ENCODE data around the gene MICU1. TPM values are rescaled to one million over a fixed set of nuclear protein-coding genes. Genes with fewer than 3 reads are reported as not detected.

Gene MICU1
- total RNA-seq, 4 donors from 2014 or later: 24.4 to 195 (median 66.9) TPM

DNA sequence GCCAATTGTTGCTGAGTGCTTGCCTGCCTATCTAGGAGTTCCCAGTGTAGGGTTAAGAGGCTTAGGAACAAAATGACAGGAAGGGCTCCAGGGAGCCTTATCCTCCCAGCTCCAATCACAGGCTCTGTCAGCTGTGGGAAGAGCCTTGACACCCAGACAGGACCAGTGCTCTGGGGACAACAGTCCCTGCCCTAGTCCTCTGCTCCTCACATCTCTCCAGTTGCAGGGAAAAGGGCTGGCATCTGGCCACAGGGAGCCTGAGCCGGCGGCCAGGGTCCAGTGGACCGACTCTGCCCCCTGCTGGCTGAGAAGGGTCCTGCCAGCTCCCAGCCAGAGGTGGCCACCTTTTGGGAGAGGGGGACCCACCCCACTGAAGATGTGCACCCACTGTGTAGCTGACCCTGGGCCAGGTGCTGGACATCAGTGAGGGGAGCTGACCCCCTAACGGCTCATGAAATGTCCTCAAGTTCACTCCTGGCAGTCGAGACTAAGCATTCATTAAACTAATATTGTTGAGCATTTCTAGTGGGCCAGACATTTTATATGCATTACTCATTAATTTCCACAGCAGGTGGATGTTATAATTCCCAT is 288.7 kb downstream of the MICU1 start:
- peak; percentile 87 to 90 for DNase-seq
- H3K4me1 ChIP-seq: peaks cover 7 to 19% of the 10 kb centered on the region in 2 donors
- H3K27ac ChIP-seq: peak overlapping the region; percentile 75 to 87
- intact Hi-C loops (cut with DNase I; ENCODE audit: low total_unique reads): loop anchor here (5.0 to 10.0 kb wide), 3 partner anchors 62 to 382 kb away; partner anchors contain the start of gene DDIT4
- no peaks in the 10 kb centered on the region for H3K27me3 ChIP-seq
- H3K4me3 ChIP-seq: no peak overlapping the region
- TF ChIP-seq, protein P1, sequence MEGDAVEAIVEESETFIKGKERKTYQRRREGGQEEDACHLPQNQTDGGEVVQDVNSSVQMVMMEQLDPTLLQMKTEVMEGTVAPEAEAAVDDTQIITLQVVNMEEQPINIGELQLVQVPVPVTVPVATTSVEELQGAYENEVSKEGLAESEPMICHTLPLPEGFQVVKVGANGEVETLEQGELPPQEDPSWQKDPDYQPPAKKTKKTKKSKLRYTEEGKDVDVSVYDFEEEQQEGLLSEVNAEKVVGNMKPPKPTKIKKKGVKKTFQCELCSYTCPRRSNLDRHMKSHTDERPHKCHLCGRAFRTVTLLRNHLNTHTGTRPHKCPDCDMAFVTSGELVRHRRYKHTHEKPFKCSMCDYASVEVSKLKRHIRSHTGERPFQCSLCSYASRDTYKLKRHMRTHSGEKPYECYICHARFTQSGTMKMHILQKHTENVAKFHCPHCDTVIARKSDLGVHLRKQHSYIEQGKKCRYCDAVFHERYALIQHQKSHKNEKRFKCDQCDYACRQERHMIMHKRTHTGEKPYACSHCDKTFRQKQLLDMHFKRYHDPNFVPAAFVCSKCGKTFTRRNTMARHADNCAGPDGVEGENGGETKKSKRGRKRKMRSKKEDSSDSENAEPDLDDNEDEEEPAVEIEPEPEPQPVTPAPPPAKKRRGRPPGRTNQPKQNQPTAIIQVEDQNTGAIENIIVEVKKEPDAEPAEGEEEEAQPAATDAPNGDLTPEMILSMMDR (IDR thresholded peaks at IDR 0.05): peak; percentile 92 to 96 (median 95)
- peak in 1 of 2 donors; percentile 8 for TF ChIP-seq POLR2A (IDR thresholded peaks at IDR 0.05)
- H3K36me3 ChIP-seq: no peaks in the 10 kb centered on the region
- no peaks in the 10 kb centered on the region for H3K9me3 ChIP-seq

DNA sequence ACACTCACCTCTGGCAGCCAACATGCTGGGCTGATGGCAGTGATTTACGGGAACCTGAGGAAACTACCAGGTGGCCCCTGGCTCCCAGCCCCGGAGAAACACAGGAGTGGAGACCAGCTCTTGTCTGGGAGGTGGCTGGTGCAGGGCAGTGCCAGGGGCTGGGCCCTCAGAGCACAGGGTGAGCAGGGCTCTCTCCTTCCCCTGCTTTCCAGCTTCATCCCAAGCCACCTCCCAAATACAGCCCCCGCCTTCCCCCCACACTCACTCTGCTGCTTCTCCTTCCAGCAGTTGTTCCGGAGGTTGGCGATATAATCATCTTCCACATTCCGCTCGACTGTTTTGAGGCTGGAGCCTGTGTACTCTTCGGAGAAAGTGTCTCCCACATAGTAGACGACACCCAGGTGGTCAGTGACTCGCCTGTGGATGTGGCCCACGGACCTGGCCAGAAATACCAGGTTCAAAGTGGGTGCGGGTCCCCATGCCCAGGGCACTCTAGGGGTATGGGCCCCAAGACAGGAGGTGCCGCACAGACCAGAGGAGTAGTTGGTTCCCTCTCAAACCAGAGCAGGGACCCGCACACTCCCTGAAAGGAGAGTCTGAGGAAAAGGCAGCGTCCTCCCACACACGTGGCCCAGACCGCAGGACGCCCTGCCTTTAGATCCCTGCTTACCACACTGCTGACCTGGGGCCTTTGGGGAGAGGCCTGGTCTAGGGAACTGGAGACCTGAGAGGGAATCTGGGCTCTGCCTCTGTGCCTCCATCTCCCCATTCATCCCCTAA is 289.4 kb downstream of the MICU1 start:
- H3K4me3 ChIP-seq: no peak overlapping the region

DNA sequence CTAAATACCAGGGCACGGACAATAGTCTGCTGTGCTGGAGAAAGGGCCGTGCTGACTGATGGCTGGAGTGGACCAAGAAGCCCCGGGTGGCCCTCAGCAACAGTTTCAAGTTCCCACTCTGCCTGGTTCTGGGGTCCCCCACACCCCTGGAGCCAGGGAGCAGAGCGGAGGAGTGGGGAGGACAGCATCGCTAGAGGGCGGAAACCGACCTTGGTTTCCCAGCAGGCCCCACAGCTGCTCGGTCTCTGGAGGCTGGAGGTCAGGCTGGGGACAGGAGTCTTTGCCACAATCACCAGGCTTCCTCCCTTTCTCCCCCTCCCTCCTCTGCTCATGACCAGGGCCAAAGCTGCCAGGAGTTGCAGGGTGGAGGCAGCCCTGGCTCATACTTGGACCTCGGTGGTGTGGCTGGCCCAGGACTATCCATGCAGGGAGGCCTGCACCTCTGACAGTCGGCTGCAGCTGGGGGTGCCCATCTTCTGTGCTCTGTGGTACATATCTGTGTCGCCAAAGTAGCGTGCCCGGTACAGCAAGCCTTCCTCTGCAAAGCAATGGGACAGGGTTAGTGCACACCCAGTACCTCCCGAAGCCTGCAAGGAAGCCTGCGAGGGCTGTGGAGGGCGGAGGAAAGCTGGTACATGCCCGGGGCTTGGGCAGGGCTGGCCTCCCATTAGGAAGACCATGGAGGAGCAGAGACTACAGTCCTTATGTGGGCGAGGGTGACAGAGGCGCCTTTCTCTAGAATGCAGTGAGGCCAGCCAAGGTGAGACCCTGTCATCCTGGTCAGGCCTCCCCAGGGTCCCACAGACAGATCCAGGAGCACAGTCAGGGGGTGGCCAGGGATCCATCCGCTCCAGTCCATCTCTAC is 290.3 kb downstream of the MICU1 start:
- peak; percentile 67 for DNase-seq
- no peaks in the 10 kb centered on the region for H3K9me3 ChIP-seq
- peak overlapping the region; percentile 75 to 87 for H3K27ac ChIP-seq
- H3K4me1 ChIP-seq: peaks cover 12 to 26% of the 10 kb centered on the region in 2 donors
- H3K36me3 ChIP-seq: no peaks in the 10 kb centered on the region
- H3K27me3 ChIP-seq: no peaks in the 10 kb centered on the region
- intact Hi-C loops (cut with DNase I; ENCODE audit: low total_unique reads): loop anchor here (5.0 to 10.0 kb wide), 3 partner anchors 61 to 381 kb away; partner anchors contain the start of gene DDIT4
- no peak overlapping the region for H3K4me3 ChIP-seq
- no peak for TF ChIP-seq POLR2A (IDR thresholded peaks at IDR 0.05)
- TF ChIP-seq, protein P1 (IDR thresholded peaks at IDR 0.05): no peak

More for the DNA sequence above, 289.4 kb downstream of the MICU1 start:
- Histone ChIP-seq H3K36me3 (no peaks in the 10 kb centered on the region), H3K27me3 (no peaks in the 10 kb centered on the region), H3K27ac (peak overlapping the region; percentile 75 to 87), H3K9me3 (no peaks in the 10 kb centered on the region), H3K4me1 (peaks cover 12 to 26% of the 10 kb centered on the region in 2 donors)
- TF ChIP-seq, protein P1 (IDR thresholded peaks at IDR 0.05): no peak
- peak in 1 of 2 donors; percentile 5 for TF ChIP-seq POLR2A (IDR thresholded peaks at IDR 0.05)
- intact Hi-C loops (cut with DNase I; ENCODE audit: low total_unique reads): loop anchor here (5.0 to 10.0 kb wide), 3 partner anchors 62 to 382 kb away; partner anchors contain the start of gene DDIT4
- peak in 1 of 2 donors; percentile 52 for DNase-seq

DNA sequence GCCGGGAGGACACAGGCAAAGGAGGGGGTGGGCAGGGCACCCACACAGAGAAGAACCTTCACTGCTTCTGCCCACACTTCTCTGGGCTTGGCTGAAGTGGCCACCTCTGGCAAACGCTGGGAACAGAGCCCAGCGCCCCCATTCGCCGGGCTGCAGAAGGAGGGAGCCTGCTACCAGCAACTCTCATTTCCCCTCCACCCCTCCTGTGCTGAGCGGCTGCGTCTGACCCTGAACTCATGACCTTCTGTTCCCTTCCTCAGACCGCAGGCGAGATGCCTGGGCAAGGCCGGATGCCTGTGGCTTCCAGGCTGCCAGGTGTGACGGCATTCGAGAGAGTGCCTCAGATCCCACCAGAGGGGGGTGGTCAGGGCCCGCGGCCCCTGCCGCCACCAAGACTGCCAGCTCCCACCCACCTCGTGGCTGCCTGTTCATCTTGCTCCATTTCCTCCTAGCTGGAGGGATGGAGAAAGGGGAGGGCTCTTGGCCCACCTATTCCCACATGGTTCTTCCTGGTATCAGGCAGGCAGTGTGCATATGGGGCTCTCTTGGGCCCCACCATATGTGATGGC is 291.0 kb downstream of the MICU1 start:
- DNase-seq: peak; percentile 91 to 92
- Histone ChIP-seq H3K27me3 (no peaks in the 10 kb centered on the region), H3K4me3 (no peak overlapping the region), H3K27ac (peak overlapping the region; percentile 75 to 87), H3K4me1 (peaks cover 12 to 26% of the 10 kb centered on the region in 2 donors), H3K36me3 (no peaks in the 10 kb centered on the region), H3K9me3 (no peaks in the 10 kb centered on the region)
- intact Hi-C loops (cut with DNase I; ENCODE audit: low total_unique reads): loop anchor here (5.0 to 10.0 kb wide), 3 partner anchors 60 to 380 kb away; partner anchors contain the start of gene DDIT4
- TF ChIP-seq, protein P1 (IDR thresholded peaks at IDR 0.05): no peak
- TF ChIP-seq POLR2A (IDR thresholded peaks at IDR 0.05): peak in 1 of 2 donors; percentile 10
